GM12874 (cell line): ENCODE results near the gene TMC3.

Experiments used
- TF ChIP-seq, protein P1 (sequence below): IDR thresholded peaks from 2 replicates; pipeline ENCODE4 v1.5.1; 2011; ENCODE audit warnings: low read depth, mild to moderate bottlenecking, control low read depth, low read length, moderate library complexity; ENCODE audit not compliant: insufficient read depth

TMC3 gene

DNA sequence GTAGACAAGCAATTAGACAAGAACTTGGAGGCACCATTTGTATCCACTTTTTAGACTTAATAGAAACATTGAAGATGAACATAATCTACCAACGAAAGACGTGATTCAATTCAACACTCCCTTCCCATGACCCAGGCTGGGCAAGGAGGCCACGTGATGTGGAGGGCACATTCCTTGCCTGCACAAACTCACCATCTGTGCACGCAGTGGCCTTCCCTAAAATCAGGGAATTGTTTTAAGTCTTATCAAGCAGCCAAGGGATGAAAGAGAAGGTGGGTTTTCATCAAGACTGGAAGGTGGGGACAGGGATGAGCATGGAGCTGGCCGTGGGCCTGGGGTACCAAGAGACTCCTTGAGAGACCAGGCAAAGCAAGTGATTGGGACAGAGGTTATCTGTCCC lies 63.5 kb downstream of the TMC3 start:
- TF ChIP-seq, protein P1, sequence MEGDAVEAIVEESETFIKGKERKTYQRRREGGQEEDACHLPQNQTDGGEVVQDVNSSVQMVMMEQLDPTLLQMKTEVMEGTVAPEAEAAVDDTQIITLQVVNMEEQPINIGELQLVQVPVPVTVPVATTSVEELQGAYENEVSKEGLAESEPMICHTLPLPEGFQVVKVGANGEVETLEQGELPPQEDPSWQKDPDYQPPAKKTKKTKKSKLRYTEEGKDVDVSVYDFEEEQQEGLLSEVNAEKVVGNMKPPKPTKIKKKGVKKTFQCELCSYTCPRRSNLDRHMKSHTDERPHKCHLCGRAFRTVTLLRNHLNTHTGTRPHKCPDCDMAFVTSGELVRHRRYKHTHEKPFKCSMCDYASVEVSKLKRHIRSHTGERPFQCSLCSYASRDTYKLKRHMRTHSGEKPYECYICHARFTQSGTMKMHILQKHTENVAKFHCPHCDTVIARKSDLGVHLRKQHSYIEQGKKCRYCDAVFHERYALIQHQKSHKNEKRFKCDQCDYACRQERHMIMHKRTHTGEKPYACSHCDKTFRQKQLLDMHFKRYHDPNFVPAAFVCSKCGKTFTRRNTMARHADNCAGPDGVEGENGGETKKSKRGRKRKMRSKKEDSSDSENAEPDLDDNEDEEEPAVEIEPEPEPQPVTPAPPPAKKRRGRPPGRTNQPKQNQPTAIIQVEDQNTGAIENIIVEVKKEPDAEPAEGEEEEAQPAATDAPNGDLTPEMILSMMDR = no peak

DNA sequence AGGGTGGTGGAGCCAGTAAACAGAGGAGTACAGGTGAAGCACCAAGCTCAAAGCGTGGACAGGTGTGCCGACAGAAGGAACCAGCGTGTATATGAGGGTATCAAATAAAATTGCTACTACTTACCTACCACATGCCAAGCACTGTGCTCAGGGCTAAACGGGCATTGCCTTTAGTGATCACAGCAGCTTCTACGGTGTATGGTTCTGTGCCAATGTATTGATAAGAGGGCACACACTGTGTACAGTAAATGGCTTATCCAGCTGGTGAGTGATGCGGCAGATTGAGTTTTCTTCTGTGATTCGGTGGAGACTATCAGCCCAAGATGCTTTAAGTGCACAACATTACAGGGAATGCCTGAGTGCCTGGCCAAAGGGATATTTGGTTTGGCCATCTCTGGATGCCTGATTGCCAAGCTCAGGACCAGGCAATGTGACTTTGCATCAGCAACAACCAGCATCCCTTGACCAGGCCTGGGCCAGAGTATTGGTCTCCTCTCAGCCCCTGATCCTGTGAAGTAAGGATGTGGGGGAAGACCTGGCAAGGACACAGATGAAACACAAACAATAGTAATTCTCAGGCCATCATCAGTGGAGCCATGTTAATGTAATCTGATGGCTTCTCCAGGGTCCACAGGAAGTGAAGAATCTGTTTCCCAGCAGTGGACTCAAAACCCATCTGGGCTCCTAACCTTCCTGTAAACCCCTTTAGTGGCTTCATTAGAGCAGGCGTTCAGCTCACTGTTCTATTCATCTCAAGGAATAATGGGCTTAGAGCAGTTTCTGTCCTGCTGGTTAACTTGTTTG lies 64.2 kb downstream of the TMC3 start:
- TF ChIP-seq, protein P1 = no peak

DNA sequence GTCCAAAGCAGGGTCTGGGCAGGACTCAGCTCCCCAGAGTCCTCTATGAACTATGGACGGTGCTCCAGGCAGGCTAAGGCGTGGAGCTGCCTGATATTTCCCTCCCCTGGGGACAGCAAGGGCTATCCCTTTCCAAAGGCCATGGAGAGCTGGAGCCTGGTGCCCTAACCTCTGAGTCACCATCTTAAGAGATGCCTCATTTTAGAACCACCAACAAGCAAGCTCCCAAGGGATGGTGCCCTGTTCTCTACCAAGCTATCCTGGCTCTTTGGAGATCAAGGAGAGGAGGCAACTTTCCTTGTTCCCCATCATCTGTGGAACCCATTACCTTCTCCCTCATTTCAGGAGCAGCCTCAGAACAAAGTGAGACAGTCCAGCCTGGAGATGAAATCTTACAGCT lies 65.8 kb downstream of the TMC3 start:
- TF ChIP-seq, protein P1 = no peak

DNA sequence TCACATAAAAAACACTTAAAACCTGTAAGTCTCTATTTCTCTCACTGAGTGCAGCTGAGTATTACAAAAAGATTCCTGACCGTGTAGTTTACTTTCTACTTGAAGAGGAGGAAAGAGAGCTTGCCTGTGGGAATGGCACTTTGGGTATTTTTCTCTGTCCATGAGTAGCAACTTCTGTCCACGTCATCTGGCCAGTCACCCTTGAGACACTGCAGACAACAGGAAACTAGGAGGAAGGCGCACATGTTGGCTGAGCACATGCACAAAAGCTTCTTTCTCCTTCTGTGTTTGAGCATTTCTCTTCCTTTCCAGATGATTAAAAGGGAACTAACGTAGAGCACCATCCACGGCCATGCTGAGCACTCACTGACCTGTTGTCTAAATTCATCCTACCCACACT lies 69.8 kb downstream of the TMC3 start:
- TF ChIP-seq, protein P1 = no peak

DNA sequence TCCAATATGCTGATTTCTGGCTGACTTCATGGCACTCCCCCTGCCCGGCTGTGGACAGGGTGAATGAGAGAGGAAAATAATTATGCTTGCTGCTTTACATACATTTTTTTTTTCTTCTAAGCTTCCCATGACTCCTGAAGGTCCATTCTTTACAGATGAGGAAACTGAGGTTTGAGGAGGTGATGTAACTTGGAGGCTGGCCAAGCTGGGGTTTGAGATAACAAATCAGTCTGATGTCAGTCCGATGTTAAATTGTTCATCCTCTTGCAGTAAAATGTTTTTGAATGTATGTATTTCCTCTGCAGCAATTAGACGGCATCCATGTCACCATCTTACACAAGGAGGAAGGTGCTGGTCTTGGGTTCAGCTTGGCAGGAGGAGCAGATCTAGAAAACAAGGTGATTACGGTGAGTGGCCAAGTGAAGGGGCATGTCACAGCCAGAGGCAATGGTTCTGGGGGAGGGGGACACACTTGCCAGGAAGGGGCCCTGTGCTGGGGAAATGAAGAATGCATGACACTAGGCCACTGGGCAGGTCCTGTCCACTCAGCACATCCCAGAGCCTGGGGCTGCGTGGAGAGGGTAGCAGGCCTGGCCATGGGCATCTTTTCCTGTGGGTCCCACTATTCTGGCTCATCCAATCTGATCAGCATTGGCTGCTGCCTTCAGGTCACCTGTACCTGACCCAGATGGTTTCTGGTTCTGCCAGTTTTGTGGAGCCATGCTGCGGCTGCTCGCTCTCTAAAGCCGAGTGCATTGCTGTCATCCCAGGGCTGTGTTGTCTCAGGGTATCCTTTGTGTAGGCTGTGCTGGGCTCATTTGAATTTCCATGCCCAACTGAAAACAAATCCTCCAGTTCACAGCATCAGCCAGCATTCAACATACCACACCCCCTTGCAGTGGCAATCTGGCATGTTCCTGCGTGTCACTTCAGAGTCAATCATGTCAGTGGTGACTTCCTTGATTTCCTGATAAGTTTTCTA lies 70.5 kb downstream of the TMC3 start:
- TF ChIP-seq, protein P1 = no peak

DNA sequence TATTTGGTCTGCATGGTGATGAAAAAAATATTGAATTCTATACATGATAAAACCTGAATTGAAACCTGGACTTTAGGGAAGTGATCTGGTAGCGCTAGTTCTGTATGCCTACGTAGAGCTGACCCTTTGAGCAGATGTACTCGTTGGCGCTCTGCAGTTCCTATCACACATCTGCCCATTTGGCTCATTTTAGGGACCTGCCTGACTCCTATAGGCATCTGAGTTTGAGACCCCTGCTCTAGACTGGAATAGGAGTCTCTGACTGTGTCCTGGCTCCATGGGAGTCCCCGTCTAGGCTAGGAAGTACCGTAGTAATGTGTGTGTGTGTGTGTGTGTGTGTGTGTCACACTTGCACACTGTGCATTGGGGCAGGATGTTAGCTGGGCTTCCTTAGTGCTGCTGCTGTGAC lies 71.3 kb downstream of the TMC3 start:
- TF ChIP-seq, protein P1 = no peak

DNA sequence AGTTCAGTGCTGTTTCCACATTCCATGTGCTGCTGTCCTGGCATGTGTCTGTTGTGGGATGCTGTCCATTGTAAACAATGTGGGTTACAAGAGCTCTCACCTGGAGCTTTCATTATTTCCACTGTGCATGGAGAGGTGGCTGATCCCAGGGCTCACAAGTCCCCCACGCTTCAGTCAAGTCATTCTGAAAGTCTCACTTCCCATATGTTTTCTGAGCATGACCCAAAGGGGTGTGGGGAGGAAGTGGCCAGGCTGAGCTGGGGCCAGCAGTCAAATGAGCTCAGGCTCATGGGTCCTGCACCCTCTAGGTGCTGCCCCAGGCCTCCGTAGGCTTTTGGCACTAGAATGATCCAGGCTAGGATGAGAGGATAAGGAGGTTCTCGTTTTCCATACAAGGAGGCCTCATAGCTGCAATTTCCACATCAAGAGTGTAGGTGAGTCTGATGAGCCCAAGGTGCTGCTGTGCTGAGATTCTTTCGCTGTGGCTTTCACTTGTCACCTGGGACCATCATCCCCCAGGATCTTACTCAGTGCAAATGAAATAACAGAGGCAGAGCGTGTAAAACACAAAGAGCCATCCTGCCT lies 72.1 kb downstream of the TMC3 start:
- TF ChIP-seq, protein P1 = no peak
